MM.1S (cell line): ENCODE data around the gene CACNA1G.

Experiments
- CTCF ChIP-seq: fragments of 300-600 bp; sonication (generic); IDR thresholded peaks from 2 replicates; pipeline ENCODE4 v1.5.1; 2016; ENCODE audit warnings: antibody characterized with exemption, low read length, mixed read lengths
- EZH2phosphoT487 ChIP-seq: fragments of 300-600 bp; sonication (generic); IDR thresholded peaks from 2 replicates; pipeline ENCODE4 v1.6.1; 2018; ENCODE audit warnings: antibody characterized with exemption, low read length

DNA sequence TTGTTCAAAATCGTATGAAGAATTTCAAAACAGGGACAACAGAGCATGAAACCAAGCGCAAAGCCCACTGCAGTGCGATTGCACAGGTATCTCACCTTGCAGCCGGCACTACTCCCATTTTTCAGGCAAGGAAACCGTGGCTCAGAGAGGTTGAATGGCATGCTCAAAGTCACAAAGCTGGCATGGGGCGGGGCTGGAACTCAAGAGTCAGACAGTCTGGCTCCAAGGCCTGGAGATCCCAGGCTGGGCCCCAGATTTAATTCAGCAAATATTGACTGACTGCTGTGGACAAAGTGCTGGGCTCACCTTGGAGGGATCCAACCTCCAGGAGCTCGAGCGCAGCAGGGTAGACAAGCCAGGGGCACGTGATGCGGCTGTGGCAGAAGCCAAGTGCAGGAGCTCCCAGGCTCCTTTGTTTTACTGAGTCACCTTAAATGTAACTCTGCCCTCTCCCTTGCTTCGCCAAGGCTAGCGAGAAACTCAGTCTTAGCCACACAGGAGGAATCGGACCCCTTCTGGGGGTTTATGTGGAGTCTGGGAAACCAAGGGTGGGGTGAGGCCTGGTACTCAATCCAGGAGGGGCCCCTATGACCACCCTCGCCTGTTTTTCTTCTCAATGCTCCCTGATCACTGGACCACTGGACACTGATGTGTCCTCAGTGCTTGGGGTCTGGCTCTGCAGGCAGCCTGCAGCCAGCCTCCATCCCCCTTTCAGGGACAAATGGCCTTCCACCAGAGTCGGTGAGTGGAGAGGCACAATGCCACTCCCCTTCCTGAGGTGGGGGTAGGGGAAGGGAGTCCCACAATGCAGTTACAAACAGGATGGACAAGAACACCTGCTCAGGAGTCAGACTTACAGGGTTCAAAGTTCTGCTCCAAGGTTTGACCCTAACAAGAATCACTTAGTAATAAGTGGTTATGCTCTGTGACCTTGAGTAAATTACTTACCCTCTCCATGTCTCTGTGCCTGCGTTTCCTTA is 17.4 kb upstream of the CACNA1G start:
- TF ChIP-seq CTCF (no peak), EZH2phosphoT487 (no peak)
